Fibroblast of lung (primary cell): ENCODE data around the gene HSPBAP1.

Experiments
- EZH2 ChIP-seq: IDR thresholded peaks from 2 replicates; pipeline ENCODE4 v1.5.1; 2012; ENCODE audit warnings: low read length, control low read depth, mild to moderate bottlenecking; ENCODE audit errors: missing control alignments
- TF ChIP-seq, protein P1 (sequence below), 2 donors: IDR thresholded peaks in 1 of 2; conservative IDR thresholded peaks in 1 of 2; 1 replicate in 1 of 2; 2 replicates in 1 of 2; pipeline ENCODE4 v1.5.1; 2011 to 2012; ENCODE audit warnings: low read length in 2 of 2, control low read depth in 1 of 2, inconsistent platforms in 1 of 2, low read depth in 1 of 2, mild to moderate bottlenecking in 1 of 2

- TF ChIP-seq, protein P1, sequence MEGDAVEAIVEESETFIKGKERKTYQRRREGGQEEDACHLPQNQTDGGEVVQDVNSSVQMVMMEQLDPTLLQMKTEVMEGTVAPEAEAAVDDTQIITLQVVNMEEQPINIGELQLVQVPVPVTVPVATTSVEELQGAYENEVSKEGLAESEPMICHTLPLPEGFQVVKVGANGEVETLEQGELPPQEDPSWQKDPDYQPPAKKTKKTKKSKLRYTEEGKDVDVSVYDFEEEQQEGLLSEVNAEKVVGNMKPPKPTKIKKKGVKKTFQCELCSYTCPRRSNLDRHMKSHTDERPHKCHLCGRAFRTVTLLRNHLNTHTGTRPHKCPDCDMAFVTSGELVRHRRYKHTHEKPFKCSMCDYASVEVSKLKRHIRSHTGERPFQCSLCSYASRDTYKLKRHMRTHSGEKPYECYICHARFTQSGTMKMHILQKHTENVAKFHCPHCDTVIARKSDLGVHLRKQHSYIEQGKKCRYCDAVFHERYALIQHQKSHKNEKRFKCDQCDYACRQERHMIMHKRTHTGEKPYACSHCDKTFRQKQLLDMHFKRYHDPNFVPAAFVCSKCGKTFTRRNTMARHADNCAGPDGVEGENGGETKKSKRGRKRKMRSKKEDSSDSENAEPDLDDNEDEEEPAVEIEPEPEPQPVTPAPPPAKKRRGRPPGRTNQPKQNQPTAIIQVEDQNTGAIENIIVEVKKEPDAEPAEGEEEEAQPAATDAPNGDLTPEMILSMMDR (conservative IDR thresholded peaks at IDR 0.05 in 1 of 2, IDR thresholded peaks at IDR 0.05 in 1 of 2; ENCODE audit: low read depth in 1 of 2, low read length in 2 of 2), result no peak
- no peak for TF ChIP-seq EZH2
These were observed 10.3 kb upstream of the HSPBAP1 start for GRCh38 chr3:122803977-122804376.
